ENCODE results near the gene SYP.

Gene SYP

DNA sequence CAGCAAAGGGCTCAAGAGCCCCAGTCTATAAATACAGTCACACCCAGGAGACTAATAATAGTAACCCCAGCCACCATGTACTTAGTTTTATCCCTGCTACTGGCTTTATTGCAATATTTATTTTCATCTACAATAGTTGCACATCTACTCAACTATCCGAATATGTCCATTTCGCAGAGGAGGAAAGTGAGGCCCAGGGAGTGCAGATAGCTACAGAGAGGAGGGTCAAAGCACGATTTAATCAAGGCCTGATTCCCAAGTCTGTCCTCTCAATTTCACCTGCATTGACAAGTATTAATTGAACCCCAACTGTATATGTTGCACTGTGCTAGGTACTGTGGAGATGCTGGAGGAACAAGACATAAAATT, 32.3 kb downstream of the SYP start:
- Histone ChIP-seq H3K9me3 (ENCODE audit: insufficient read depth, low read length) (no peaks in the 10 kb centered on the region), H3K27me3 (ENCODE audit: low read length) (no peaks in the 10 kb centered on the region), H4K20me1 (ENCODE audit: low read depth, low read length) (no peaks in the 10 kb centered on the region), H3K27ac (ENCODE audit: low read depth, low read length) (peak overlapping the region; percentile 94), H3K9me2 (replicated peaks; ENCODE audit: insufficient read depth, low read length) (no peaks in the 10 kb centered on the region), H3K79me2 (ENCODE audit: insufficient read depth, low read length) (peaks cover under 1% of the 10 kb centered on the region; the same call in 1 of the 2 replicates), H3K4me3 (ENCODE audit: insufficient read depth, low read length, poor library complexity, severe bottlenecking) (peak overlapping the region; percentile 55), H3K4me2 (ENCODE audit: low read depth, low read length, poor library complexity, severe bottlenecking) (peak overlapping the region; percentile 90), H3F3A (ENCODE audit: insufficient read depth) (peaks cover 25% of the 10 kb centered on the region), H3K36me3 (ENCODE audit: low read length) (no peaks in the 10 kb centered on the region), H2AFZ (ENCODE audit: low read depth, low read length, severe bottlenecking) (peak overlapping the region; percentile 22), H3K9ac (ENCODE audit: low read length) (peak overlapping the region; percentile 66)
- TF ChIP-seq, protein P1, sequence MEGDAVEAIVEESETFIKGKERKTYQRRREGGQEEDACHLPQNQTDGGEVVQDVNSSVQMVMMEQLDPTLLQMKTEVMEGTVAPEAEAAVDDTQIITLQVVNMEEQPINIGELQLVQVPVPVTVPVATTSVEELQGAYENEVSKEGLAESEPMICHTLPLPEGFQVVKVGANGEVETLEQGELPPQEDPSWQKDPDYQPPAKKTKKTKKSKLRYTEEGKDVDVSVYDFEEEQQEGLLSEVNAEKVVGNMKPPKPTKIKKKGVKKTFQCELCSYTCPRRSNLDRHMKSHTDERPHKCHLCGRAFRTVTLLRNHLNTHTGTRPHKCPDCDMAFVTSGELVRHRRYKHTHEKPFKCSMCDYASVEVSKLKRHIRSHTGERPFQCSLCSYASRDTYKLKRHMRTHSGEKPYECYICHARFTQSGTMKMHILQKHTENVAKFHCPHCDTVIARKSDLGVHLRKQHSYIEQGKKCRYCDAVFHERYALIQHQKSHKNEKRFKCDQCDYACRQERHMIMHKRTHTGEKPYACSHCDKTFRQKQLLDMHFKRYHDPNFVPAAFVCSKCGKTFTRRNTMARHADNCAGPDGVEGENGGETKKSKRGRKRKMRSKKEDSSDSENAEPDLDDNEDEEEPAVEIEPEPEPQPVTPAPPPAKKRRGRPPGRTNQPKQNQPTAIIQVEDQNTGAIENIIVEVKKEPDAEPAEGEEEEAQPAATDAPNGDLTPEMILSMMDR (IDR thresholded peaks at IDR 0.05; ENCODE audit: insufficient read depth, low read length, poor library complexity, severe bottlenecking) = no peak
- TF ChIP-seq EZH2phosphoT487 (conservative IDR thresholded peaks at IDR 0.05; ENCODE audit: low read length) = no peak

DNA sequence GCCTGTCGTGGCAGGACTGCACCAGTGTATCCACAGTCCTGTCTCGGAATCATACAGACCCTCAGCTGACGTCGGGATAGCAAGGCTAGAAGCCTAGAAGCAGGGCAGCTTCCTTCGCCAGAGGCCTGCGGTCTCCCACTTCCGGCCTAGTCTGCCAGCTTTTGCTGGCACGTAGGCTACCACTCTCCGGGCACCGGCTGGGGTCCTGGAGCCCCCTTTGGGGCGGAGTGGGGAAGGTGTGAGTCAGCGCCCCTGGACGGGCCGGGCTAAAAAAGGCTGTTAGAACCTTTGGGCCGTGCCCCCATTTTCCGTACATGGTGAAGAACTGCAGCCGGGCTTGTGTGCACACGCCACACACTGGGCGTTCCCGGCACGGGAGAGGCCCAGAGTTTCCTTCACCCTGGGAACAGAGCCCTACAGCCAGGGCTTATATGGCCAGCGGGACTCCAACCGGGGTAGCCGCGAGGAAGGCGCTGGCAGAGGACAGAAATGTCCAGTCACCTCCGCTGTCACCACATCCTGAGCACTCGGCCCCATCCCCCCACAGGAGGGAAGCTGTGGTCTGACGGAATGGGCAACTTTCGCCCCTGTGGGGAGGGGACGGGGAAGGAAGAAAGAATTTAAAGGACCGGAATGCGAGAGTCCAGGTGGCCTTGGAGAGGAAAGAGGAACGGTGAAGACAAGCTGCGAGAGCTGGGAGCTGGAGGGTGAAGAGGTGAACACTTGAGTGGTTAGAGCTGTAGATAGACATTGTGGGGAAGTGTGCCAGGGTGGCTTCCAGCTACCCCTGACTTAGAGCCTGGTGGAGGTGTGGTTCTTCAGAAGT, 32.9 kb downstream of the SYP start:
- Histone ChIP-seq H3K4me2 (ENCODE audit: low read depth, low read length, poor library complexity, severe bottlenecking) (peak overlapping the region; percentile 90), H4K20me1 (ENCODE audit: low read depth, low read length) (no peaks in the 10 kb centered on the region), H3K27me3 (ENCODE audit: low read length) (no peaks in the 10 kb centered on the region), H3F3A (ENCODE audit: insufficient read depth) (peaks cover 25% of the 10 kb centered on the region), H3K9me2 (replicated peaks; ENCODE audit: insufficient read depth, low read length) (no peaks in the 10 kb centered on the region), H3K9ac (ENCODE audit: low read length) (peak overlapping the region; percentile 66), H3K36me3 (ENCODE audit: low read length) (no peaks in the 10 kb centered on the region), H3K79me2 (ENCODE audit: insufficient read depth, low read length) (no peaks in the 10 kb centered on the region), H3K9me3 (ENCODE audit: insufficient read depth, low read length) (no peaks in the 10 kb centered on the region), H2AFZ (ENCODE audit: low read depth, low read length, severe bottlenecking) (peak overlapping the region; percentile 22), H3K4me3 (ENCODE audit: insufficient read depth, low read length, poor library complexity, severe bottlenecking) (peak overlapping the region; percentile 55), H3K27ac (ENCODE audit: low read depth, low read length) (peak overlapping the region; percentile 94)
- TF ChIP-seq, protein P1 (IDR thresholded peaks at IDR 0.05; ENCODE audit: insufficient read depth, low read length, poor library complexity, severe bottlenecking) = no peak
- TF ChIP-seq EZH2phosphoT487 (conservative IDR thresholded peaks at IDR 0.05; ENCODE audit: low read length) = no peak

DNA sequence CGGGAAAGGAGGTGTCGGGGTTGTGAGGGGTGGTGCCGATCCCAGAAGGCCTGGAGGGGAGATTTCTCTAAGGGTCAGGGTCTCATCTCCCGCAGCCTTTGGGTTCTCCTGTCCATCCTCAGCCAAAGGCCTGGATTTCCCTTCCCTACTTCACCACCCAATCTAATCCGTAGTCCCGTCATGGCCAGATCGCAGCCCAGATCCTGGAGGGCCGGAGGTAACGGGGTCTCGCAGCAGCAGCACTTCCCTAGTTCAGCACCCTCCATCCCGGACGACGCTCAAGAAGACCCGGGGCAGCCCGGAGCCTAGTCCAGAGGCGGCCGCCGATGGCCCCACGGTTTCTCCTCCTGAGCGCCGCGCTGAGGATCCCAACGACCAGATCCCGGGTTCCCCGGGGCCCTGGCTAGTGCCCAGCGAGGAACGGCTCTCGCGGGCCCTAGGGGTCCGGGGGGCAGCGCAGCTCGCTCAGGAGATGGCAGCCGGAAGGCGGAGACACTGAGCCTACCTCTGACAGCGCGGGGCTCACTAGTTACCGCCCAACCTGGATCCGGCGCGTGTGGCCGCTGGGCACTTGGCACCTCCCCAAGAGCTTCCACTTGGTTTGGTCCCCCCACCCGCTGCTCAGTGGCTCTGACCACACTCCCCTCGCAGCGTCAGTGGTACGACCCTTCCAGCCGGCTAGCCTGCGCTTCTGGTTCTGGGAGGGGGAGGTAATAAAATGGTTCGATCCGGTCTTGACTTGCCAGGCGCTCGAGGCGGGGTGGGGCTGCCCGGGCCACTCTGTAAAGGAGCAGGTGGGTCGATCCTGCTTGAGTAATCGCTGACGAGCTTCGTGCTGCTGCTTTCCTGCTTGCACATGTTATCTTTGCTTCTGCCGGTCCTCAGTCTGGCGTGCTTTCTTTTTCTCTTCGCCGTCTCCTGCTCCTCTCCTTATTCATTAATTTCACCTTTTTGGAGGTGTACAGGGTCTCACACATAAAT, 33.8 kb downstream of the SYP start:
- Histone ChIP-seq H3K27me3 (ENCODE audit: low read length) (no peaks in the 10 kb centered on the region), H3K27ac (ENCODE audit: low read depth, low read length) (peak overlapping the region; percentile 94), H3K9ac (ENCODE audit: low read length) (peak overlapping the region; percentile 66), H3K9me2 (replicated peaks; ENCODE audit: insufficient read depth, low read length) (no peaks in the 10 kb centered on the region), H4K20me1 (ENCODE audit: low read depth, low read length) (no peaks in the 10 kb centered on the region), H3K36me3 (ENCODE audit: low read length) (no peaks in the 10 kb centered on the region), H3F3A (ENCODE audit: insufficient read depth) (peaks cover 25% of the 10 kb centered on the region), H3K4me2 (ENCODE audit: low read depth, low read length, poor library complexity, severe bottlenecking) (peak overlapping the region; percentile 90), H3K4me3 (ENCODE audit: insufficient read depth, low read length, poor library complexity, severe bottlenecking) (peak overlapping the region; percentile 55), H3K9me3 (ENCODE audit: insufficient read depth, low read length) (no peaks in the 10 kb centered on the region), H2AFZ (ENCODE audit: low read depth, low read length, severe bottlenecking) (no peak overlapping the region), H3K79me2 (ENCODE audit: insufficient read depth, low read length) (no peaks in the 10 kb centered on the region)
- TF ChIP-seq EZH2phosphoT487 (conservative IDR thresholded peaks at IDR 0.05; ENCODE audit: low read length) = no peak

Data from SU-DHL-6 (cell line).